NCI-H1436 (cell line): ENCODE measurements around the gene BRPF3.

Source experiments
- DNase-seq: peaks from one replicate; lab custom pipeline; 2025; lab: John Stamatoyannopoulos, UW

BRPF3 gene

GRCh38 chr6:36196113-36196879, at the start of gene BRPF3:
BRPF3 (plus strand) TSS chr6:36196744; CDS start chr6:36200323, 3,579 bp downstream.
- peak; percentile 65 for DNase-seq

DNA sequence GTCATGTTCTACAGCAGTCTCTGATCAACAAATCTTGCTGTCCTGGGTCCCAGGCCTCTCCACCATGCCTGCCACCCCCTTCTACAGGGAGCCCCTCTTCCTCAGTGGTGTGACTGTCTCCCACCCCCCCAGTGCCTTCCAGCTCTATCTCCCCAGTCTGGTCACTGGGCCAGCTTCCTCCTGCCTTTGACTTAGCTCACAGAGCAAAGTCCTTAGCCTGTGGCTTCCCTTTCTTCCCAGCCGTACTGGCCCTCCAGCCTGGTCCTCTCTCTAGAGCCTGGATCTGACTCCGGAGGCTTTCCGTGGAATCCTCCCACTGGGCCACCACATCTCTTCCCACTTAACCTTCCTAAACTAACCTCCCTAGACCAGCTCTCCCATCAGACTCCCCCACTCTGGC, 49.2 kb upstream of the BRPF3 start:
- no peak for DNase-seq

DNA sequence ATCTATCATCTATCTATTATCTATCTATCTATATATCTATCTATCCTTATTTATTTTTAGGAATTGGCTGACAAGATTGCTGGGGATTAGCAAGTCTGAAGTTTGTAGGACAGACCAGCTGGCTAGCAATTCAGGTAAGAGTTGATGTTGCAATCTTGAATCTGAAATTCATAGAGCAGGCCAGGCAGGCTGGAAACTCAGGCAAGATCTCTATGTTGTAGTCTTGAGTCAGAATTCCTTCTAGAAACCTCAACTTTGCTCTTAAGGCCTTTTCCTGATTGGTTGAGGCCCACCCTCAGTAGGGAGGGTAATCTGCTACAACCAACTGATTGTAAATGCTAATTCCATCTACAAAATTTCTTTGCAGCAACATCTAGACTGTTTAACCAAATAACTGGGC, 47.1 kb upstream of the BRPF3 start:
- DNase-seq = no peak

- DNase-seq = no peak
Measured at GRCh38 chr6:36150283-36150682, 46.3 kb upstream of the BRPF3 start.

- DNase-seq = no peak
Measured at GRCh38 chr6:36154286-36154685, 42.3 kb upstream of the BRPF3 start.

- no peak for DNase-seq
Measured at GRCh38 chr6:36155662-36156061, 40.9 kb upstream of the BRPF3 start.

GRCh38 chr6:36160147-36160760, 36.3 kb upstream of the BRPF3 start:
- DNase-seq = no peak

- DNase-seq = no peak
Measured at GRCh38 chr6:36169023-36170007, 27.2 kb upstream of the BRPF3 start.

GRCh38 chr6:36170704-36171103, 25.8 kb upstream of the BRPF3 start:
- DNase-seq = no peak

DNA sequence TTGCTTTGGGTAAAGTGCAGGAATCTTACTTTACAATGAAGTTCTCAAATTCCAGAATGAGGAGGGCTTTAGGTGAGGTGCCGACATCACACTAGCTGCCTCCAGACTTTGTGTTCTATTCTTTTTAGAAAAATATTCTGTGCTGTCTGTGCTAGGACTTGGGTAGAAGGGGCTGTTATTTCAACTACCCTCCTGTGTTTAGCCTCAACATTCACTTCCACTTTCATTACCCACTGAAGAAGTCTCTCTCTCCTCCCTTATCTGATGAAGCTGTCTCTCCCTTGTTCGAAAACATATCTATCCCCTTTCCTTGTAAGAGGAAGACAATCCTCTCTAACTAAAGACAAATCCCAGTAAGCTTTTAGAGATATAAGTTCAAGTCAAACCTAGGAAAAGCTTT, 25.0 kb upstream of the BRPF3 start:
- DNase-seq = no peak

- no peak for DNase-seq
Measured at GRCh38 chr6:36177166-36177565, 19.4 kb upstream of the BRPF3 start.

DNA sequence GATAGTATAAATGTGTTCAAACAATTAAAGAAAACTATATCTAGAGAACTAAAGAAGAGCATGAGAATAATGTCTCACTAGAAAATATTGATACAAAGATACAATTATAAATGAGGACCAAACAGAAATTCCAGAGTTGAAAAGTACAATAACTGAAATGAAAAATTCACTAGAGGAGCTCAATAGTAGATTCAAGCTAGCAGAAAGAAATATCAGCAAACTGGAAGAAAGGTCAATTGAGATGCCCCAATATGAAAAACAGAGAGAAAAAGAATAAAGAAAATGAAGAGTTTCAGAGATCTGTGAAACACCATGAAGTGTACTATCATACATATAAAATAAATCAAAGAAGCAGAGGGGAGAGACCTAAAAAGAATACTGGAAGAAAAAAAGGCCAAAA, 18.0 kb upstream of the BRPF3 start:
- DNase-seq = no peak

DNA sequence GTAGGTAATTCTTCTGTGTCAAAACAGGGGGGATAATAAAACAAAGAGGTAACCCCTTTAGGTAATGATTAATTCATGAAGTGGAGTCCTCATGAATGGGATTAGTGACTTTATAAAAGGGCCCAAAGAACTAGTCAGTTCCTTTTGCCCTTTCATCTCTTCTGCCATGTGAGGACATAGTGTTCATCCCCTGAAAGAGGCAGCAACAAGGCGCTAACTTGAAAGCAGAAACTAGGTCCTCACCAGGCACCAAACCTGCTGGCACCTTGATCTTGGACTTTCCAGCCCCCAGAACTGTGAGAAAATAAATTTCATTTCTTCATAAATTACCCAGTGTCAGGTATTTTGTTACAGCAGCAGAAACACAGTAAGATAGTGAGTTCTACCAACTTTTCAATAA, 16.4 kb upstream of the BRPF3 start:
- no peak for DNase-seq

- DNase-seq = no peak
Measured at GRCh38 chr6:36184311-36184710, 12.2 kb upstream of the BRPF3 start.

- no peak for DNase-seq
Measured at GRCh38 chr6:36186199-36186598, 10.3 kb upstream of the BRPF3 start.

- DNase-seq = no peak
Measured at GRCh38 chr6:36187446-36187845, 9.1 kb upstream of the BRPF3 start.

- no peak for DNase-seq
Measured at GRCh38 chr6:36195471-36196112, 952 bp upstream of the BRPF3 start.

- DNase-seq = peak; percentile 96
Measured at GRCh38 chr6:36196880-36197548, 470 bp downstream of the BRPF3 start.

DNA sequence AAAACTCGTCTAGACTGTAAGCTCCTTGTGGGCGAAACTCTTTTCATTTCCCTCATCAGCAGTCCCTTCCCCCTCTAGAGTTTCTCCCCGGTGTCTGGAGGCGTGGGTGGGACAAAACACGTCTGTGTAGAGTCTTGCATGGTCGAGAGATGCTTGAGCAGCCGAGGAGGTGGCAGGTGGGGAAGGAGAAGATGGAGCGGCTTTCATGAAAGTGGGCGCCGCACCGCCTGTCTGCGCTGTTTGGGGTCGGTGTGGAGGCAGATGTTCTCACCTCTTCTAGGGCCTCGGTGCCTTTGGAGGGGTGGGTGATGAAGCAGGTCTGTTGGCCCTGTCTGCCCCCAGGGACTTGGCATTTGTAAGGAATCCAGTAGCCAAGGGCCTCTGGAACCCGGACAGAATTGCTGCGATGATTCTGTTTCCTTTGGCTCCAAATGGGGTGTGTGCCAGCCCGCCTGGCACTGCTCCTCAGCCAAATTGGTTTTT, 1.2 kb downstream of the BRPF3 start:
- DNase-seq = no peak

GRCh38 chr6:36198986-36199385, 2.4 kb downstream of the BRPF3 start:
- no peak for DNase-seq

DNA sequence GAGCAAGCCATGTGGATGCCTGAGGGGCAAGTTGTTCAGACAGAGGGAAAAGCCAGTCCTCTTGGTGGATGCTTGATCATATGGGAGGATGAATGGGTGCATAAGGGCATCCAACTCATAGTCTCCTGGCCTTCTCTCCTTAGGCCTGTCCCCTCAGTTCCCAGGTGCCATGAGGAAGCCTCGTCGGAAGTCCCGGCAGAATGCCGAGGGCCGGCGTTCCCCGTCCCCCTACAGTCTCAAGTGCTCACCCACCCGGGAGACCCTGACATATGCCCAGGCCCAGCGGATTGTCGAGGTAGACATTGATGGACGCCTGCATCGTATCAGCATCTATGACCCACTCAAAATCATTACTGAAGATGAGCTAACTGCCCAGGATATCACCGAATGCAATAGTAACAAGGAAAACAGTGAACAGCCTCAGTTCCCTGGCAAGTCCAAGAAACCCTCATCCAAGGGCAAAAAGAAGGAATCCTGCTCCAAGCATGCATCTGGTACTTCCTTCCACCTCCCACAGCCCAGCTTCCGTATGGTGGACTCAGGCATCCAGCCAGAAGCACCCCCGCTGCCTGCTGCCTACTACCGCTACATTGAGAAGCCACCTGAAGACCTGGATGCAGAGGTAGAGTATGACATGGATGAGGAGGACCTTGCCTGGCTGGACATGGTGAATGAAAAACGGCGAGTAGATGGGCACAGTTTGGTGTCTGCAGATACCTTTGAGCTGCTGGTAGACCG, 3.8 kb downstream of the BRPF3 start:
- DNase-seq = no peak
